HEK293 (cell line): Measurements from ENCODE around the gene SDR42E1.

ENCODE experiments used
- CTCF ChIA-PET: fragments of 350-600 bp; formaldehyde crosslinking; extraction: SDS; loops from one replicate; lab custom pipeline; 2021; ENCODE audit warnings: antibody characterized with exemption; lab: Yijun Ruan, JAX
- POLR2A ChIA-PET: fragments of 300-600 bp; formaldehyde crosslinking; extraction: SDS; loops from one replicate; lab custom pipeline; 2020; ENCODE audit warnings: antibody characterized with exemption, inconsistent platforms; lab: Yijun Ruan, JAX
- H3K27ac ChIP-seq: fragments of 200-500 bp; sonication (Bioruptor generic); 2 replicates; pipeline ENCODE4 v1.5.1; 2014; ENCODE audit warnings: low read depth, low read length, control low read depth, inconsistent platforms; ENCODE audit errors: extremely low read depth
- H3K36me3 ChIP-seq, 2 experiments: fragments of 200-500 bp in 1 of 2; sonication (Bioruptor generic) in 1 of 2; 1 replicate in 1 of 2; 2 replicates in 1 of 2; pipeline ENCODE4 v1.5.1; 2014 to 2017; ENCODE audit warnings: inconsistent platforms in 2 of 2, low read length in 2 of 2; ENCODE audit not compliant: control insufficient read depth in 2 of 2, insufficient read depth in 1 of 2
- H3K4me1 ChIP-seq: fragments of 200-500 bp; sonication (Bioruptor generic); 2 replicates; pipeline ENCODE4 v1.5.1; 2014; ENCODE audit warnings: mild to moderate bottlenecking, low read length, inconsistent platforms; ENCODE audit not compliant: control insufficient read depth, insufficient read depth
- H3K4me3 ChIP-seq: 2 replicates; pipeline ENCODE4 v1.5.1; 2011; ENCODE audit warnings: low read depth, mild to moderate bottlenecking, control low read depth, low read length, moderate library complexity
- H3K9me3 ChIP-seq: fragments of 200-500 bp; sonication (Bioruptor generic); 2 replicates; pipeline ENCODE4 v1.5.1; 2014; ENCODE audit warnings: low read depth, low read length, inconsistent platforms; ENCODE audit not compliant: control insufficient read depth, insufficient read depth
- BCL11A ChIP-seq: fragments of 450-650 bp; formaldehyde crosslinking; IDR thresholded peaks from 2 replicates; pipeline ENCODE4 v1.5.1; 2016; ENCODE audit warnings: low read depth, missing biosample characterization, missing genetic modification characterization
- GFI1B ChIP-seq: fragments of 450-650 bp; formaldehyde crosslinking; IDR thresholded peaks from 2 replicates; pipeline ENCODE4 v1.5.1; 2016; ENCODE audit warnings: missing biosample characterization, missing genetic modification characterization
- GLIS2 ChIP-seq: fragments of 450-650 bp; formaldehyde crosslinking; IDR thresholded peaks from 2 replicates; pipeline ENCODE4 v1.5.1; 2016; ENCODE audit warnings: missing biosample characterization, missing genetic modification characterization
- SALL2 ChIP-seq: fragments of 450-650 bp; formaldehyde crosslinking; IDR thresholded peaks from 2 replicates; pipeline ENCODE4 v1.5.0; 2017; ENCODE audit warnings: missing biosample characterization, mild to moderate bottlenecking, missing genetic modification characterization, borderline replicate concordance
- ZBTB20 ChIP-seq: fragments of 450-650 bp; formaldehyde crosslinking; IDR thresholded peaks from 2 replicates; pipeline ENCODE4 v1.5.1; 2016; ENCODE audit warnings: missing biosample characterization, missing genetic modification characterization
- ZBTB7A ChIP-seq: fragments of 450-650 bp; formaldehyde crosslinking; IDR thresholded peaks from 2 replicates; pipeline ENCODE4 v1.5.1; 2016; ENCODE audit warnings: low read depth, missing biosample characterization, missing genetic modification characterization
- ZFHX2 ChIP-seq: fragments of 450-650 bp; formaldehyde crosslinking; conservative IDR thresholded peaks from 2 replicates; pipeline ENCODE4 v1.5.1; 2016; ENCODE audit warnings: missing biosample characterization, missing genetic modification characterization
- ZNF132 ChIP-seq: fragments of 450-650 bp; formaldehyde crosslinking; IDR thresholded peaks from 2 replicates; pipeline ENCODE4 v1.5.1; 2017; ENCODE audit warnings: missing biosample characterization, missing genetic modification characterization, borderline replicate concordance
- ZNF138 ChIP-seq: fragments of 450-650 bp; formaldehyde crosslinking; IDR thresholded peaks from 2 replicates; pipeline ENCODE4 v1.5.1; 2016; ENCODE audit warnings: missing biosample characterization, missing genetic modification characterization, borderline replicate concordance
- ZNF202 ChIP-seq: fragments of 450-650 bp; formaldehyde crosslinking; IDR thresholded peaks from 2 replicates; pipeline ENCODE4 v1.5.1; 2016; ENCODE audit warnings: missing biosample characterization, missing genetic modification characterization, borderline replicate concordance
- ZNF214 ChIP-seq: fragments of 450-650 bp; formaldehyde crosslinking; IDR thresholded peaks from 2 replicates; pipeline ENCODE4 v1.5.1; 2017; ENCODE audit warnings: missing biosample characterization, mild to moderate bottlenecking, missing genetic modification characterization, borderline replicate concordance
- ZNF248 ChIP-seq: fragments of 450-650 bp; formaldehyde crosslinking; IDR thresholded peaks from 2 replicates; pipeline ENCODE4 v1.5.1; 2017; ENCODE audit warnings: missing biosample characterization, missing genetic modification characterization
- ZNF529 ChIP-seq: fragments of 450-650 bp; formaldehyde crosslinking; IDR thresholded peaks from 2 replicates; pipeline ENCODE4 v1.5.1; 2017; ENCODE audit warnings: missing genetic modification characterization, missing biosample characterization; ENCODE audit not compliant: insufficient replicate concordance
- ZNF558 ChIP-seq: fragments of 450-650 bp; formaldehyde crosslinking; IDR thresholded peaks from 2 replicates; pipeline ENCODE4 v1.5.1; 2016; ENCODE audit warnings: missing biosample characterization, missing genetic modification characterization
- ZNF624 ChIP-seq: fragments of 450-650 bp; formaldehyde crosslinking; IDR thresholded peaks from 2 replicates; pipeline ENCODE4 v1.5.1; 2017; ENCODE audit warnings: missing biosample characterization, missing genetic modification characterization
- ZNF747 ChIP-seq: fragments of 450-650 bp; formaldehyde crosslinking; IDR thresholded peaks from 2 replicates; pipeline ENCODE4 v1.5.1; 2016; ENCODE audit warnings: missing biosample characterization, missing genetic modification characterization
- ZNF792 ChIP-seq: fragments of 450-650 bp; formaldehyde crosslinking; IDR thresholded peaks from 2 replicates; pipeline ENCODE4 v1.5.1; 2016; ENCODE audit warnings: missing biosample characterization, missing genetic modification characterization
- TF ChIP-seq, protein P1 (sequence below): fragments of 450-650 bp; formaldehyde crosslinking; IDR thresholded peaks from 2 replicates; pipeline ENCODE4 v1.5.1; 2016; ENCODE audit warnings: missing biosample characterization, missing genetic modification characterization
- TF ChIP-seq, protein P2 (sequence below): fragments of 450-650 bp; formaldehyde crosslinking; IDR thresholded peaks from 2 replicates; pipeline ENCODE4 v1.5.1; 2016; ENCODE audit warnings: missing biosample characterization, missing genetic modification characterization, borderline replicate concordance
- TF ChIP-seq, protein P3 (sequence below): fragments of 450-650 bp; formaldehyde crosslinking; IDR thresholded peaks from 2 replicates; pipeline ENCODE4 v1.5.1; 2017; ENCODE audit warnings: missing biosample characterization, missing genetic modification characterization
- TF ChIP-seq, protein P4 (sequence below): fragments of 450-650 bp; formaldehyde crosslinking; IDR thresholded peaks from 2 replicates; pipeline ENCODE4 v1.5.1; 2017; ENCODE audit warnings: missing biosample characterization, missing genetic modification characterization
- TF ChIP-seq, protein P5 (sequence below): sonication (generic); formaldehyde crosslinking; IDR thresholded peaks from 2 replicates; pipeline ENCODE4 v1.8.1; 2022; ENCODE audit warnings: mild to moderate bottlenecking, moderate library complexity, missing genetic modification reagents

SDR42E1 gene

DNA sequence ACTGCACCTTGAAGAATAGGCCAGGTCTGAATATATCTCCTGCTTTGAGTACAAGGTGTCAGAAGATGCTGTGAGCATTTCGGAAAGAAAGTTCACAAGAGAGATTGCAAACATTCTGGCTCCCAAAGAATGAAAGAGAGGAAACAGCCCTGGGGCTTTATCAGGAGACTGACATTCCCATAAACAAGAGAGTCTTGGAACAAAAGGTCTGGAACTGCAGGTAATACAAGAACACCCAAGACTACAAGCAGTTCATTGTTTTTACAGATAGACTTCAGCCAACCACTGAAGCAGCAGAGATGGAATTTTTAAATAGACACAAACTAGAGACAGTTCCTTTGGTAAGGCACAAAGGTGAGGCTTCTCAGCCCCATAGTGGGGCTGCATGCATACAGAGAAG lies 38.2 kb upstream of the SDR42E1 start:
- ChIA-PET POLR2A (no interaction called here), CTCF (interaction anchor here (0.7 kb wide), 1 partner anchor 12 kb away, joined by 3 read pairs; no protein-coding TSS in a partner anchor)
- no peaks in the 10 kb centered on the region for H3K9me3 ChIP-seq
- H3K36me3 ChIP-seq, result no peaks in the 10 kb centered on the region
- H3K4me3 ChIP-seq, result no peak overlapping the region
- H3K27ac ChIP-seq, result no peak overlapping the region
- TF ChIP-seq ZNF214 (tag by site-specific recombination) (no peak), ZBTB20 (no peak), ZNF202 (tag by site-specific recombination) (no peak), ZNF558 (tag by site-specific recombination) (no peak), ZNF747 (tag by site-specific recombination) (no peak), ZNF792 (no peak), ZNF138 (no peak), ZNF248 (no peak), GFI1B (tag by site-specific recombination) (no peak), GLIS2 (tag by site-specific recombination) (no peak), ZNF624 (tag by site-specific recombination) (no peak), SALL2 (no peak), ZFHX2 (tag by site-specific recombination) (no peak), ZBTB7A (tag by site-specific recombination) (no peak), BCL11A (no peak)
- TF ChIP-seq, protein P1, sequence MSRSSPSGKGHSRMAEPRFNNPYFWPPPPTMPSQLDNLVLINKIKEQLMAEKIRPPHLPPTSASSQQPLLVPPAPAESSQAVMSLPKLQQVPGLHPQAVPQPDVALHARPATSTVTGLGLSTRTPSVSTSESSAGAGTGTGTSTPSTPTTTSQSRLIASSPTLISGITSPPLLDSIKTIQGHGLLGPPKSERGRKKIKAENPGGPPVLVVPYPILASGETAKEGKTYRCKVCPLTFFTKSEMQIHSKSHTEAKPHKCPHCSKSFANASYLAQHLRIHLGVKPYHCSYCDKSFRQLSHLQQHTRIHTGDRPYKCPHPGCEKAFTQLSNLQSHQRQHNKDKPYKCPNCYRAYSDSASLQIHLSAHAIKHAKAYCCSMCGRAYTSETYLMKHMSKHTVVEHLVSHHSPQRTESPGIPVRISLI (tag by site-specific recombination), result no peak
- TF ChIP-seq, protein P2, sequence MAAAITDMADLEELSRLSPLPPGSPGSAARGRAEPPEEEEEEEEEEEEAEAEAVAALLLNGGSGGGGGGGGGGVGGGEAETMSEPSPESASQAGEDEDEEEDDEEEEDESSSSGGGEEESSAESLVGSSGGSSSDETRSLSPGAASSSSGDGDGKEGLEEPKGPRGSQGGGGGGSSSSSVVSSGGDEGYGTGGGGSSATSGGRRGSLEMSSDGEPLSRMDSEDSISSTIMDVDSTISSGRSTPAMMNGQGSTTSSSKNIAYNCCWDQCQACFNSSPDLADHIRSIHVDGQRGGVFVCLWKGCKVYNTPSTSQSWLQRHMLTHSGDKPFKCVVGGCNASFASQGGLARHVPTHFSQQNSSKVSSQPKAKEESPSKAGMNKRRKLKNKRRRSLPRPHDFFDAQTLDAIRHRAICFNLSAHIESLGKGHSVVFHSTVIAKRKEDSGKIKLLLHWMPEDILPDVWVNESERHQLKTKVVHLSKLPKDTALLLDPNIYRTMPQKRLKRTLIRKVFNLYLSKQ (tag by site-specific recombination), result no peak
- TF ChIP-seq, protein P3, sequence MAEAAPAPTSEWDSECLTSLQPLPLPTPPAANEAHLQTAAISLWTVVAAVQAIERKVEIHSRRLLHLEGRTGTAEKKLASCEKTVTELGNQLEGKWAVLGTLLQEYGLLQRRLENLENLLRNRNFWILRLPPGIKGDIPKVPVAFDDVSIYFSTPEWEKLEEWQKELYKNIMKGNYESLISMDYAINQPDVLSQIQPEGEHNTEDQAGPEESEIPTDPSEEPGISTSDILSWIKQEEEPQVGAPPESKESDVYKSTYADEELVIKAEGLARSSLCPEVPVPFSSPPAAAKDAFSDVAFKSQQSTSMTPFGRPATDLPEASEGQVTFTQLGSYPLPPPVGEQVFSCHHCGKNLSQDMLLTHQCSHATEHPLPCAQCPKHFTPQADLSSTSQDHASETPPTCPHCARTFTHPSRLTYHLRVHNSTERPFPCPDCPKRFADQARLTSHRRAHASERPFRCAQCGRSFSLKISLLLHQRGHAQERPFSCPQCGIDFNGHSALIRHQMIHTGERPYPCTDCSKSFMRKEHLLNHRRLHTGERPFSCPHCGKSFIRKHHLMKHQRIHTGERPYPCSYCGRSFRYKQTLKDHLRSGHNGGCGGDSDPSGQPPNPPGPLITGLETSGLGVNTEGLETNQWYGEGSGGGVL (tag by site-specific recombination), result no peak
- TF ChIP-seq, protein P4, sequence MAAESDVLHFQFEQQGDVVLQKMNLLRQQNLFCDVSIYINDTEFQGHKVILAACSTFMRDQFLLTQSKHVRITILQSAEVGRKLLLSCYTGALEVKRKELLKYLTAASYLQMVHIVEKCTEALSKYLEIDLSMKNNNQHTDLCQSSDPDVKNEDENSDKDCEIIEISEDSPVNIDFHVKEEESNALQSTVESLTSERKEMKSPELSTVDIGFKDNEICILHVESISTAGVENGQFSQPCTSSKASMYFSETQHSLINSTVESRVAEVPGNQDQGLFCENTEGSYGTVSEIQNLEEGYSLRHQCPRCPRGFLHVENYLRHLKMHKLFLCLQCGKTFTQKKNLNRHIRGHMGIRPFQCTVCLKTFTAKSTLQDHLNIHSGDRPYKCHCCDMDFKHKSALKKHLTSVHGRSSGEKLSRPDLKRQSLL (tag by site-specific recombination), result no peak
- TF ChIP-seq, protein P5, sequence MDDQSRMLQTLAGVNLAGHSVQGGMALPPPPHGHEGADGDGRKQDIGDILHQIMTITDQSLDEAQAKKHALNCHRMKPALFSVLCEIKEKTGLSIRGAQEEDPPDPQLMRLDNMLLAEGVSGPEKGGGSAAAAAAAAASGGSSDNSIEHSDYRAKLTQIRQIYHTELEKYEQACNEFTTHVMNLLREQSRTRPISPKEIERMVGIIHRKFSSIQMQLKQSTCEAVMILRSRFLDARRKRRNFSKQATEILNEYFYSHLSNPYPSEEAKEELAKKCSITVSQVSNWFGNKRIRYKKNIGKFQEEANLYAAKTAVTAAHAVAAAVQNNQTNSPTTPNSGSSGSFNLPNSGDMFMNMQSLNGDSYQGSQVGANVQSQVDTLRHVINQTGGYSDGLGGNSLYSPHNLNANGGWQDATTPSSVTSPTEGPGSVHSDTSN (CRISPR knock-in tag), result no peak
- H3K4me1 ChIP-seq, result no peaks in the 10 kb centered on the region

DNA sequence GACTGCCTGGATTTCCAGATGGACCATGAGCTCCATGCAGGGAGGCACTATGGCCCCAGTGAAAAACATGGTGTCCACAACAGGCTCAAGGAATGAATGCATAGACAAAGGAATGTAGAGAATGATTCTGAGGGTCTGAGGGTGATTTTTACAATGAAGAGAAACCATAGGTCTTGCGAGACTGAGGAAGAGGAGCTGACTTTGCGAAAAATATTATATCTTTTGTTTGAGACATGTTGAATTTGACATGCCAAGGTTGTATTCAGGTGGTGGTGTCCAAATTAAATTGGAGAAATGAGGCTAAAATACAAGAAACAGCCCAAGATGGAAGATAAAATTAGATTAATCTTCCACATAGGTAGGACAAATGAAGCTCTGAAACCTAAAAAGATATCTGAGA lies 36.5 kb upstream of the SDR42E1 start:
- Histone ChIP-seq H3K36me3 (no peaks in the 10 kb centered on the region), H3K9me3 (no peaks in the 10 kb centered on the region), H3K27ac (no peak overlapping the region), H3K4me3 (no peak overlapping the region), H3K4me1 (no peaks in the 10 kb centered on the region)
- ChIA-PET POLR2A (no interaction called here), CTCF (interaction anchor here (0.7 to 1.3 kb wide), 2 partner anchors 8 to 14 kb away, joined by 3 read pairs; no protein-coding TSS in a partner anchor)
- TF ChIP-seq ZNF529 (tag by site-specific recombination), result no peak
- TF ChIP-seq ZNF132 (tag by site-specific recombination), result no peak
- no peak for TF ChIP-seq ZNF558 (tag by site-specific recombination)
- TF ChIP-seq, protein P1 (tag by site-specific recombination), result no peak
